HepG2 (cell line): ENCODE results near the gene NEU1. TPM values are rescaled to one million over a fixed set of nuclear protein-coding genes. Genes with fewer than 3 reads are reported as not detected.

Experiments
- EED ChIP-seq: sonication (generic); formaldehyde crosslinking; IDR thresholded peaks from 2 replicates; pipeline ENCODE4 v1.5.0; 2020; ENCODE audit warnings: mild to moderate bottlenecking, missing genetic modification reagents
- FOXJ3 ChIP-seq: sonication (generic); formaldehyde crosslinking; IDR thresholded peaks from 2 replicates; pipeline ENCODE4 v1.4.0; 2020; ENCODE audit warnings: missing genetic modification reagents, mild to moderate bottlenecking, borderline replicate concordance
- GZF1 ChIP-seq: sonication (generic); formaldehyde crosslinking; IDR thresholded peaks from 2 replicates; pipeline ENCODE4 v1.5.1; 2020; ENCODE audit warnings: mild to moderate bottlenecking, missing genetic modification reagents
- HNRNPLL ChIP-seq: fragments of 200-400 bp; formaldehyde crosslinking; IDR thresholded peaks from 2 replicates; pipeline ENCODE4 v1.6.1; 2017; ENCODE audit warnings: mild to moderate bottlenecking, low read depth, low read length; ENCODE audit not compliant: poor library complexity, severe bottlenecking
- MATR3 ChIP-seq: sonication (generic); formaldehyde crosslinking; IDR thresholded peaks from 2 replicates; pipeline ENCODE4 v1.4.0; 2020; ENCODE audit warnings: missing genetic modification reagents
- RBM22 ChIP-seq: fragments of 200-400 bp; formaldehyde crosslinking; optimal IDR thresholded peaks from 2 replicates; pipeline ENCODE3; 2017; ENCODE audit warnings: mild to moderate bottlenecking, low read length, moderate library complexity
- SOX5 ChIP-seq: IDR thresholded peaks from 2 replicates; pipeline ENCODE4 v1.6.1; 2016; ENCODE audit warnings: borderline replicate concordance
- TRIM24 ChIP-seq: sonication (generic); formaldehyde crosslinking; IDR thresholded peaks from 2 replicates; pipeline ENCODE4 v1.8.0; 2022; ENCODE audit warnings: mild to moderate bottlenecking, missing genetic modification reagents
- ZMYM3 ChIP-seq: sonication (generic); formaldehyde crosslinking; IDR thresholded peaks from 2 replicates; pipeline ENCODE4 v1.5.1; 2020; ENCODE audit warnings: mild to moderate bottlenecking, missing genetic modification reagents
- ZNF589 ChIP-seq: sonication (generic); formaldehyde crosslinking; conservative IDR thresholded peaks from 2 replicates; pipeline ENCODE4 v1.8.0; 2022; ENCODE audit warnings: mild to moderate bottlenecking, moderate library complexity, missing genetic modification reagents
- ZNF605 ChIP-seq: sonication (generic); formaldehyde crosslinking; IDR thresholded peaks from 2 replicates; pipeline ENCODE4 v1.8.0; 2022; ENCODE audit warnings: mild to moderate bottlenecking, missing genetic modification reagents
- ZNF614 ChIP-seq: IDR thresholded peaks from 2 replicates; pipeline ENCODE4 v1.6.1; 2018; ENCODE audit warnings: missing biosample characterization, missing genetic modification reagents, inconsistent platforms, borderline replicate concordance
- ZNF746 ChIP-seq: sonication (generic); formaldehyde crosslinking; IDR thresholded peaks from 2 replicates; pipeline ENCODE4 v1.8.0; 2022; ENCODE audit warnings: mild to moderate bottlenecking, missing genetic modification reagents
- ZNF761 ChIP-seq: sonication (generic); formaldehyde crosslinking; conservative IDR thresholded peaks from 2 replicates; pipeline ENCODE4 v1.4.0; 2020; ENCODE audit warnings: mild to moderate bottlenecking, missing genetic modification reagents
- ZNF850 ChIP-seq: sonication (generic); formaldehyde crosslinking; conservative IDR thresholded peaks from 2 replicates; pipeline ENCODE4 v1.9.0; 2021; ENCODE audit warnings: mild to moderate bottlenecking, missing genetic modification reagents
- polyA plus RNA-seq, 8 experiments: library from polyadenylated mRNA; depleted of rRNA in 3 of 8; stranded (reverse) in 7 of 8; unstranded in 1 of 8; fragments of >200 nt; fragmentation: Illumina TruSeq in 4 of 8; extraction: Trizol in 4 of 8; gene quantifications; 2 replicates each; pipeline versions ENCODE4 v1.2.1 to v1.2.3, GENCODE V29; 2011 to 2016; ENCODE audit warnings: low read depth in 4 of 8, missing spikeins in 1 of 8, mixed read lengths in 1 of 8; ENCODE audit not compliant: insufficient read depth in 1 of 8
- total RNA-seq, 5 experiments: library from RNA; depleted of rRNA; stranded (reverse); fragments of >200 nt; fragmentation: Illumina TruSeq; extraction: Trizol; gene quantifications; 2 replicates each; pipeline ENCODE4 v1.2.3, GENCODE V29; 2016; ENCODE audit warnings: low read depth in 1 of 5
- TF ChIP-seq, protein P1 (sequence below): sonication (generic); formaldehyde crosslinking; IDR thresholded peaks from 2 replicates; pipeline ENCODE4 v1.4.0; 2020; ENCODE audit warnings: missing genetic modification reagents, borderline replicate concordance
- TF ChIP-seq, protein P2 (sequence below): IDR thresholded peaks from 2 replicates; pipeline ENCODE4 v1.6.1; 2016; ENCODE audit warnings: mild to moderate bottlenecking, missing biosample characterization, missing genetic modification reagents
- TF ChIP-seq, protein P3 (sequence below), 2 experiments: sonication (generic) in 1 of 2; formaldehyde crosslinking in 1 of 2; IDR thresholded peaks; 2 replicates each; pipeline versions ENCODE4 v1.6.1 to v1.9.0; 2014 to 2022; ENCODE audit warnings: antibody characterized with exemption in 1 of 2, borderline replicate concordance in 1 of 2, inconsistent platforms in 1 of 2, low read depth in 1 of 2, missing genetic modification reagents in 1 of 2
- TF ChIP-seq, protein P4 (sequence below): IDR thresholded peaks from 2 replicates; pipeline ENCODE4 v1.6.1; 2018; ENCODE audit warnings: missing genetic modification reagents, mild to moderate bottlenecking, missing compliant biosample characterization

NEU1 gene
- total and polyA plus RNA-seq, 2 of the 13 experiments (the other 11 are each of a cell fraction or from before 2014, with no cell fraction given) = 215 to 297 TPM

DNA sequence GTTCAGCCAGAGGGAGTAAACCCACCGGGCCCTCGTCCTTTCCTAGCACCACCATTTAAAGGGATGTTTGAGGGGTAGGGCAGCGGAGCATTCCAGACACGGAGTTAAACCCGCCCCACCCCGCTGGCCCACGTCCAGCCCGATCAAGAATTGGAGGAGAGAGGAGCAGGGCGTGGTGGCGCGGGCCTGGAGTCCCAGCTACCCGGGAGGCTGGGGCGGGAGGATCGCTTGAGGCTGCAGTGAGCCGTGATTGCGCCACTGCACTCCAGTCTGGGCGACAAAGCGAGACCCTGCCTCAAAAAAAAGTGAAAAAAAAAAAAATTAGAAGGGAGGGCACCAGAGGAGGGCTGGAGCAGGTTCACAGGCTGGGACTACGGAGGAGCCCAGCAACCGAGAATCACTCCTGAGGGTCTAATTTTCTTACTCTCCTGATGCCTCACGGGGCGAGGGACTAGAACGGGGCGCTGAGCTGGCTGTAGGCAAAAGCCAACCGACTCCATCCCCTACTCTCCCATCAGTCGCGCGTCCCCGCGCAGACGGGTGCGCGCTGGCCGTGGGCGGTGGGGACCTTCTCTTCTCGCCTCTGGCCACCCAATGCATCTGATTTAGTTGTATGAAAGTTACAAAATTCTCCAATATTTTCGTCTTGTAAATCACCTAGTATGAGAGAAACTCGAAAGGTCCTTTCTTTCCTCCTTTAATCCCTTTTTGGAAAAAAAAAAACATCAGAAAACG lies 41.2 kb downstream of the NEU1 start (continued):
- TF ChIP-seq, protein P1, sequence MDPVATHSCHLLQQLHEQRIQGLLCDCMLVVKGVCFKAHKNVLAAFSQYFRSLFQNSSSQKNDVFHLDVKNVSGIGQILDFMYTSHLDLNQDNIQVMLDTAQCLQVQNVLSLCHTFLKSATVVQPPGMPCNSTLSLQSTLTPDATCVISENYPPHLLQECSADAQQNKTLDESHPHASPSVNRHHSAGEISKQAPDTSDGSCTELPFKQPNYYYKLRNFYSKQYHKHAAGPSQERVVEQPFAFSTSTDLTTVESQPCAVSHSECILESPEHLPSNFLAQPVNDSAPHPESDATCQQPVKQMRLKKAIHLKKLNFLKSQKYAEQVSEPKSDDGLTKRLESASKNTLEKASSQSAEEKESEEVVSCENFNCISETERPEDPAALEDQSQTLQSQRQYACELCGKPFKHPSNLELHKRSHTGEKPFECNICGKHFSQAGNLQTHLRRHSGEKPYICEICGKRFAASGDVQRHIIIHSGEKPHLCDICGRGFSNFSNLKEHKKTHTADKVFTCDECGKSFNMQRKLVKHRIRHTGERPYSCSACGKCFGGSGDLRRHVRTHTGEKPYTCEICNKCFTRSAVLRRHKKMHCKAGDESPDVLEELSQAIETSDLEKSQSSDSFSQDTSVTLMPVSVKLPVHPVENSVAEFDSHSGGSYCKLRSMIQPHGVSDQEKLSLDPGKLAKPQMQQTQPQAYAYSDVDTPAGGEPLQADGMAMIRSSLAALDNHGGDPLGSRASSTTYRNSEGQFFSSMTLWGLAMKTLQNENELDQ = no peak
- TF ChIP-seq ZNF761 (CRISPR knock-in tag) (no peak), TRIM24 (no peak), HNRNPLL (peak; percentile 55), GZF1 (CRISPR knock-in tag) (0 out of 2 replicates have a peak, but pooled peaks have one; percentile 44), FOXJ3 (no peak), ZNF605 (CRISPR knock-in tag) (peak; percentile 85), ZNF850 (CRISPR knock-in tag) (0 out of 2 replicates have a peak, but pooled peaks have one; percentile 81), ZMYM3 (CRISPR knock-in tag) (peak; percentile 85), ZNF589 (CRISPR knock-in tag) (no peak), ZNF746 (CRISPR knock-in tag) (no peak), SOX5 (CRISPR knock-in tag) (no peak), RBM22 (no peak), EED (CRISPR knock-in tag) (no peak), ZNF614 (CRISPR knock-in tag) (peak; percentile 11; the same call in 1 of the 2 replicates), MATR3 (no peak)
- TF ChIP-seq, protein P2, sequence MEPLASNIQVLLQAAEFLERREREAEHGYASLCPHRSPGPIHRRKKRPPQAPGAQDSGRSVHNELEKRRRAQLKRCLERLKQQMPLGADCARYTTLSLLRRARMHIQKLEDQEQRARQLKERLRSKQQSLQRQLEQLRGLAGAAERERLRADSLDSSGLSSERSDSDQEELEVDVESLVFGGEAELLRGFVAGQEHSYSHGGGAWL (CRISPR knock-in tag) = peak; percentile 53; the same call in 1 of the 2 replicates
- TF ChIP-seq, protein P3, sequence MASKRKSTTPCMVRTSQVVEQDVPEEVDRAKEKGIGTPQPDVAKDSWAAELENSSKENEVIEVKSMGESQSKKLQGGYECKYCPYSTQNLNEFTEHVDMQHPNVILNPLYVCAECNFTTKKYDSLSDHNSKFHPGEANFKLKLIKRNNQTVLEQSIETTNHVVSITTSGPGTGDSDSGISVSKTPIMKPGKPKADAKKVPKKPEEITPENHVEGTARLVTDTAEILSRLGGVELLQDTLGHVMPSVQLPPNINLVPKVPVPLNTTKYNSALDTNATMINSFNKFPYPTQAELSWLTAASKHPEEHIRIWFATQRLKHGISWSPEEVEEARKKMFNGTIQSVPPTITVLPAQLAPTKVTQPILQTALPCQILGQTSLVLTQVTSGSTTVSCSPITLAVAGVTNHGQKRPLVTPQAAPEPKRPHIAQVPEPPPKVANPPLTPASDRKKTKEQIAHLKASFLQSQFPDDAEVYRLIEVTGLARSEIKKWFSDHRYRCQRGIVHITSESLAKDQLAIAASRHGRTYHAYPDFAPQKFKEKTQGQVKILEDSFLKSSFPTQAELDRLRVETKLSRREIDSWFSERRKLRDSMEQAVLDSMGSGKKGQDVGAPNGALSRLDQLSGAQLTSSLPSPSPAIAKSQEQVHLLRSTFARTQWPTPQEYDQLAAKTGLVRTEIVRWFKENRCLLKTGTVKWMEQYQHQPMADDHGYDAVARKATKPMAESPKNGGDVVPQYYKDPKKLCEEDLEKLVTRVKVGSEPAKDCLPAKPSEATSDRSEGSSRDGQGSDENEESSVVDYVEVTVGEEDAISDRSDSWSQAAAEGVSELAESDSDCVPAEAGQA (IDR thresholded peaks at IDR 0.05; ENCODE audit: low read depth) = no peak
- TF ChIP-seq, protein P3 (CRISPR knock-in tag; IDR thresholded peaks at IDR 0.05; ENCODE audit: borderline replicate concordance) = no peak
- TF ChIP-seq, protein P4, sequence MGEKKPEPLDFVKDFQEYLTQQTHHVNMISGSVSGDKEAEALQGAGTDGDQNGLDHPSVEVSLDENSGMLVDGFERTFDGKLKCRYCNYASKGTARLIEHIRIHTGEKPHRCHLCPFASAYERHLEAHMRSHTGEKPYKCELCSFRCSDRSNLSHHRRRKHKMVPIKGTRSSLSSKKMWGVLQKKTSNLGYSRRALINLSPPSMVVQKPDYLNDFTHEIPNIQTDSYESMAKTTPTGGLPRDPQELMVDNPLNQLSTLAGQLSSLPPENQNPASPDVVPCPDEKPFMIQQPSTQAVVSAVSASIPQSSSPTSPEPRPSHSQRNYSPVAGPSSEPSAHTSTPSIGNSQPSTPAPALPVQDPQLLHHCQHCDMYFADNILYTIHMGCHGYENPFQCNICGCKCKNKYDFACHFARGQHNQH (CRISPR knock-in tag) = no peak
